RWPE1 (cell line): ENCODE results near the gene MAP3K20.

ENCODE experiments used
- CTCF ChIA-PET: fragments of 350-600 bp; sonication (Branson Sonifier 250); formaldehyde crosslinking; extraction: SDS; loops from one replicate; lab custom pipeline; 2021; lab: Yijun Ruan, JAX
- POLR2A ChIA-PET: fragments of 400-600 bp; formaldehyde crosslinking; extraction: SDS; loops from one replicate; lab custom pipeline; 2020; ENCODE audit warnings: antibody characterized with exemption; ENCODE audit not compliant: low non-redundant PET; lab: Yijun Ruan, JAX
- DNase-seq: peaks from one replicate; pipeline ENCODE4 v3.0.0; 2012; ENCODE audit warnings: low spot score
- H3K27ac ChIP-seq: fragments of 450-650 bp; 2 replicates; pipeline ENCODE4 v1.5.1; 2017
- TF ChIP-seq, protein P1 (sequence below): fragments of 450-650 bp; conservative IDR thresholded peaks from 2 replicates; pipeline ENCODE4 v1.5.1; 2017; ENCODE audit warnings: low read depth, mild to moderate bottlenecking

MAP3K20 gene

DNA sequence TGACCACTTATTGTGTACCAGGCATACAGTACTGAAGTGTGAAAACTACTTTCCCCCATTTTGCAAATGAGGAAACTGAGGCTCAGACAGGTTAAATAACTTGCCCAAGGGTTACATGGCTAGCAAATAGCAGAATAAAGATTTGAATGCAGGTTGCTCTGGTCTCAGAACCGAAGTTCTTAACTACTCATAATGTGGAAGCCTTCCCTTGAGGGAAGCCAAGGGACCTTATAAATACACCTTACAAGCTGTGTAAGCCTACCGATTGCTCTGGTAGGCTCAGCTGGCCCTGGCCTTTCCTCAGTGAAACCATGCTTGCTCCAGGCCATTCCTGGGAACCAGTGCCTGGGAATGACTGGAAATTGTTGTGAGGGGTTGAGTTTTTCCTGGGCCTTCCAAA, 164.4 kb downstream of the MAP3K20 start:
- TF ChIP-seq, protein P1, sequence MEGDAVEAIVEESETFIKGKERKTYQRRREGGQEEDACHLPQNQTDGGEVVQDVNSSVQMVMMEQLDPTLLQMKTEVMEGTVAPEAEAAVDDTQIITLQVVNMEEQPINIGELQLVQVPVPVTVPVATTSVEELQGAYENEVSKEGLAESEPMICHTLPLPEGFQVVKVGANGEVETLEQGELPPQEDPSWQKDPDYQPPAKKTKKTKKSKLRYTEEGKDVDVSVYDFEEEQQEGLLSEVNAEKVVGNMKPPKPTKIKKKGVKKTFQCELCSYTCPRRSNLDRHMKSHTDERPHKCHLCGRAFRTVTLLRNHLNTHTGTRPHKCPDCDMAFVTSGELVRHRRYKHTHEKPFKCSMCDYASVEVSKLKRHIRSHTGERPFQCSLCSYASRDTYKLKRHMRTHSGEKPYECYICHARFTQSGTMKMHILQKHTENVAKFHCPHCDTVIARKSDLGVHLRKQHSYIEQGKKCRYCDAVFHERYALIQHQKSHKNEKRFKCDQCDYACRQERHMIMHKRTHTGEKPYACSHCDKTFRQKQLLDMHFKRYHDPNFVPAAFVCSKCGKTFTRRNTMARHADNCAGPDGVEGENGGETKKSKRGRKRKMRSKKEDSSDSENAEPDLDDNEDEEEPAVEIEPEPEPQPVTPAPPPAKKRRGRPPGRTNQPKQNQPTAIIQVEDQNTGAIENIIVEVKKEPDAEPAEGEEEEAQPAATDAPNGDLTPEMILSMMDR, result no peak
- no peak overlapping the region for H3K27ac ChIP-seq
- CTCF ChIA-PET, result interaction anchor here (0.5 to 0.6 kb wide), 2 partner anchors 269 to 1461 kb away, joined by 3 to 7 read pairs; no protein-coding TSS in a partner anchor
- POLR2A ChIA-PET, result interaction anchor here (0.6 kb wide), 1 partner anchor 139 kb away, joined by 3 read pairs; no protein-coding TSS in a partner anchor
- DNase-seq, result no peak

DNA sequence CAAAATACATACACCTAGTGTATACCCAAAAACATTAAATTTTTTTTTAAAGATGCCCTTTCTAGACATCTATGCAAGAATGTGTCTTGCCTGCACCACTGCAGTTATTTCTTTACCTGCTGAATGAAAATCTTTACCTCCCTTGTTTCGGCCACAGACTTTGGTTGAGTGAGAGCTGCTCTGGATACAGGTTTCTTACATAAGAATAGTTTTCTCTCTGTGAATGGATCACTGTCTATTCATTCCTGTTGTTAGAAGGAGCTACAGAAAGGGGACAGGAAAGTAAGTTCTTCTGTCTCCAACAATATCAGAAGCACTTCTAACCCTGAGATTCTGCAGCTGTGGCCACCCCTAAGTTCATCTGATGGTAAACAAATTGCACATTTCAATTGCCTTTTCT, 166.0 kb downstream of the MAP3K20 start:
- no peak overlapping the region for H3K27ac ChIP-seq
- ChIA-PET POLR2A (no interaction called here), CTCF (interaction anchor here (0.7 kb wide), 1 partner anchor 145 kb away, joined by 3 read pairs; no protein-coding TSS in a partner anchor)
- TF ChIP-seq, protein P1, result no peak
- no peak for DNase-seq

DNA sequence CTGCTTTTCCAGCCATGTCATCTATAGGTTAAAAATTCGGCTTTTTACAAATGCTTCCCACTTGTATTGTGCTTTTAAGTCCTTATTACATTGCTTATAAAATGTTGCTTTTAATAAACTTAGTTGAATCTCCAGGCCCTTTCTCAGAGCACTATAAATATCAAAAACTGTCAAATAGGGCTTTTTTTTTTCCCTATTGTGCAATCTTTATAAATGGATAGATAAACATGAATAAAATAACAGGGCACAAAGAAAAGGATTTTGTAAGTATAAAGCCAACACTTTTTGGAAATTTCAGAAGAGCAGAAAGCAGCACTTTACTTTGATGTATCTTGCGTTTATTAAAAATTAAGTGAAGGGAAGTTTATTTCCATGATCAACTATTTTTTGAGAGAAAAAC, 171.5 kb downstream of the MAP3K20 start:
- ChIA-PET CTCF (interaction anchor here (0.7 kb wide), 1 partner anchor 315 kb away, joined by 3 read pairs; no protein-coding TSS in a partner anchor), POLR2A (no interaction called here)
- H3K27ac ChIP-seq, result no peak overlapping the region
- DNase-seq, result no peak
- TF ChIP-seq, protein P1, result no peak

DNA sequence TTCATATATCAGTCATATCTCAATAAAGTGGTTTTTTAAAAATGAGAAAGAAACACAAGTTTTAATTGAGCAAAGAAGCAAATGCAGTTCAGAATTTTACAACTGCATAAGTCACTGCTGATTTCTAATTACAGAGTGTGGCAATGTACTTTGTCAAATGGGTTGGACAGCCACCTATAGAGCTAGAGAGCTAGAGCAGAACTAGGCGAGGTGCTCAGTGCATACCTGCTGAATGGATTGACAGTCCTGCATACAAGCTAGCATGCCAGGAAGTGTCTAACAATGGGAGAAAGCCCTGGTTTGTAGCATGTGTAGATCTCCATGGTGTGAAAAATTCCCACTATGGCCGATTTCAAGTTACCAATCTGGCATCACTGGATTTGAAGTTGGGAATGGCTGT, 172.7 kb downstream of the MAP3K20 start:
- no peak overlapping the region for H3K27ac ChIP-seq
- ChIA-PET POLR2A (no interaction called here), CTCF (interaction anchor here (0.6 to 1.0 kb wide), 3 partner anchors 116 to 539 kb away, joined by 3 to 5 read pairs (median 3); no protein-coding TSS in a partner anchor)
- TF ChIP-seq, protein P1, result no peak
- DNase-seq, result no peak

DNA sequence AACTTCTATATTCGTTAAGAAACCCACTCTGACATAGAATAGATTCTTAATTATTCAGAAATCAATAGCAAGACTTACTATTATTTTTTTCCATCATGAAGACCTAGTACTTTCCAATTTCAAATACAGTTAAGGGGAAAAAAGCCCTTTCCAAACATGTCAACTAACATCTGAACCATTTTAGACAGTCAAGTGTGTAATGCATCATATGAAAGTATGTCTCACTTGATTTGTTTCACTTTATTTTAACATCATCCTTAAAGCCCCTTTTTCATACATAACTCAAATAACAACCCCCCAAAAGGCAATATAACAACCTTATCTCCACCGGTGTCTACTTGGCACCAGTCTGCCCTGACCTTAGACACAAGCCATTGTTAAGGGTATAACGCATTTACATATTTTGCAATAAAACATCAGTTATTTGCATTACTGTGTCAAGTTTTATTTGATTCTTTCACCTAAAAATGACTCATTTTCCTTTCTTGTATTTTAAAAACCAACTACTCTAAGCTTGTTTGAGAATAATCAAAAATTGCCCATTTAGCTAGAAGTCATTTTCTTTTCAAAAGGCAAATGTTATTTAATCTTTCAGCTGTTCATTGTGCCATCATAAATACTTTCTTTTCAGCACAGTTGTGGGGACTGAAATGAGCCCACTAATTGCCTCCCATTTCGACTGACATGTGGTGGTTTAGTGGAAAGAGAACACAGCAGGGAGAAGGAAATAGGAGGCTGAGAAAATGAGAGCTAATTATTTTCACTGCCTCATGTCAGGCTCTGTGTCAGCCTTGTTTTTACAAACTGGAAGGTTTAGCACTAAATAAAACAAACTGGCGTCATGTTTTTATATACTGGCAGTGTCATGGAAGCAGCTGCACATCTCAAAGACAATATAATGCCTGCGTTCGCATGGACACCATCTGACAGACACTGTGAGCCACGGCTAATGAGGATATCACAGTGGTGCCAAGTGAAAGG, 174.3 kb downstream of the MAP3K20 start:
- TF ChIP-seq, protein P1, result no peak
- POLR2A ChIA-PET, result no interaction called here
- CTCF ChIA-PET, result no interaction called here
- no peak overlapping the region for H3K27ac ChIP-seq
- DNase-seq, result no peak

DNA sequence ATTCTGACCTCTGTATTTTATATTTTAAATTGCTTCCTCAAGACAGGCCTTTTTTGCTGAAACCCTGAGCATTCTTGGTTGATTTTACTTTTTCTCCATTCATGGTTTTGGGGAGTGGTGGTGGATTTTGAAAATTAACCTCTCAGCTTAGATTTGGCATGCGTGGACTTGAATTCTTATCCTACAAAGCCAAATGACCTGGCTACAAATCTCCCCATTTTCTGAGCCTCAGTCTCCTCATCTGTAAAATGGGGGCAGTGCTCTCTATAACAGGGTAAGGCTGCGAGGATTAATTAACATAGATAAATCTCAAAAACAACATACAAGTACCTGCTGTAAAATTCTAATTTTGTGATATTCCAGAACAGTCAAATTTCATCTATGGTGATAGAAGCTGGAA, 175.6 kb downstream of the MAP3K20 start:
- no peak for DNase-seq
- no peak overlapping the region for H3K27ac ChIP-seq
- ChIA-PET CTCF (no interaction called here), POLR2A (no interaction called here)
- TF ChIP-seq, protein P1, result no peak
